Liver (tissue), 3 donors: ENCODE data around the gene HIRIP3.

ENCODE experiments used
- EGR1 ChIP-seq, 2 donors: IDR thresholded peaks; 2 replicates each; pipeline ENCODE4 v1.6.1; 2016 to 2018; ENCODE audit warnings: antibody characterized with exemption in 2 of 2, low read depth in 2 of 2
- GABPA ChIP-seq, 2 donors: IDR thresholded peaks in 1 of 2; conservative IDR thresholded peaks in 1 of 2; 2 replicates each; pipeline ENCODE4 v1.6.1; 2016; ENCODE audit warnings: antibody characterized with exemption in 2 of 2, mild to moderate bottlenecking in 1 of 2, moderate library complexity in 1 of 2
- RAD21 ChIP-seq, 2 donors: IDR thresholded peaks; 2 replicates each; pipeline ENCODE4 v1.6.1; 2016; ENCODE audit warnings: antibody characterized with exemption in 2 of 2, mild to moderate bottlenecking in 2 of 2
- REST ChIP-seq: IDR thresholded peaks from 2 replicates; pipeline ENCODE4 v1.6.1; 2016; ENCODE audit warnings: antibody characterized with exemption, mild to moderate bottlenecking
- SP1 ChIP-seq: IDR thresholded peaks from 2 replicates; pipeline ENCODE4 v1.6.1; 2018; ENCODE audit warnings: antibody characterized with exemption, mild to moderate bottlenecking
- TAF1 ChIP-seq: conservative IDR thresholded peaks from 2 replicates; pipeline ENCODE4 v1.6.1; 2016; ENCODE audit warnings: antibody characterized with exemption, mild to moderate bottlenecking
- YY1 ChIP-seq: IDR thresholded peaks from 2 replicates; pipeline ENCODE4 v1.6.1; 2016; ENCODE audit warnings: antibody characterized with exemption, mild to moderate bottlenecking
- TF ChIP-seq, protein P1 (sequence below): fragments of 150-350 bp; IDR thresholded peaks from 2 replicates; pipeline ENCODE4 v1.5.1; 2017; ENCODE audit warnings: improper control_type of control experiment, low read depth, low read length; ENCODE audit not compliant: missing input control
- donor health status: healthy.
- donor health status: healthy.

DNA sequence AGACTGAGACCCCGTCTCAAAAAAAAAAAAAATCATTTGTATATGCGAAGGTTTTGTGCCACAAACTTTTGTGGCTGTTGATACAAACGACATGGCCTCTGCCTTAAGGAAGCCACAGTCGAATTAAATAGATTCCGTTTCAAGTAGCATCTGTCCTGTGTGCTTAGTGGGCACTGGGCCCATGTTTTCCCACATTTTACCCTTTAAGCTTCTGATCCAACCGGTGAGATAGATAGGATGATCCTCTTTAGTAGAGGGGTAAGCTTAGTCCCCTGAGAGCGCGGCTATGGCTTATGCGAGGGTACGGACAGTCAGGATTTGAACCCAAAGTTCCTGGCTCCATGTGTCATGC, 34.3 kb downstream of the HIRIP3 start:
- TF ChIP-seq REST, result no peak
- TF ChIP-seq, protein P1, sequence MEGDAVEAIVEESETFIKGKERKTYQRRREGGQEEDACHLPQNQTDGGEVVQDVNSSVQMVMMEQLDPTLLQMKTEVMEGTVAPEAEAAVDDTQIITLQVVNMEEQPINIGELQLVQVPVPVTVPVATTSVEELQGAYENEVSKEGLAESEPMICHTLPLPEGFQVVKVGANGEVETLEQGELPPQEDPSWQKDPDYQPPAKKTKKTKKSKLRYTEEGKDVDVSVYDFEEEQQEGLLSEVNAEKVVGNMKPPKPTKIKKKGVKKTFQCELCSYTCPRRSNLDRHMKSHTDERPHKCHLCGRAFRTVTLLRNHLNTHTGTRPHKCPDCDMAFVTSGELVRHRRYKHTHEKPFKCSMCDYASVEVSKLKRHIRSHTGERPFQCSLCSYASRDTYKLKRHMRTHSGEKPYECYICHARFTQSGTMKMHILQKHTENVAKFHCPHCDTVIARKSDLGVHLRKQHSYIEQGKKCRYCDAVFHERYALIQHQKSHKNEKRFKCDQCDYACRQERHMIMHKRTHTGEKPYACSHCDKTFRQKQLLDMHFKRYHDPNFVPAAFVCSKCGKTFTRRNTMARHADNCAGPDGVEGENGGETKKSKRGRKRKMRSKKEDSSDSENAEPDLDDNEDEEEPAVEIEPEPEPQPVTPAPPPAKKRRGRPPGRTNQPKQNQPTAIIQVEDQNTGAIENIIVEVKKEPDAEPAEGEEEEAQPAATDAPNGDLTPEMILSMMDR, result no peak
- TF ChIP-seq EGR1 (IDR thresholded peaks at IDR 0.05; ENCODE audit: low read depth in 2 of 2), result no peak
- TF ChIP-seq YY1, result no peak
- TF ChIP-seq RAD21 (IDR thresholded peaks at IDR 0.05), result no peak
- no peak for TF ChIP-seq SP1
- no peak for TF ChIP-seq GABPA (IDR thresholded peaks at IDR 0.05 in 1 of 2, conservative IDR thresholded peaks at IDR 0.05 in 1 of 2)
- TF ChIP-seq TAF1, result no peak
